ENCODE results near the gene COL6A5. TPM values are rescaled to one million over a fixed set of nuclear protein-coding genes. Genes with fewer than 3 reads are reported as not detected.

Gene COL6A5
- polyA plus RNA-seq, 1 of the 3 experiments (the other 2 are of a cell fraction), result not detected

GRCh38 chr3:130517602-130518001, 172.1 kb downstream of the COL6A5 start (continued):
- TF ChIP-seq USF1 (IDR thresholded peaks at IDR 0.05; ENCODE audit: borderline replicate concordance, low read depth) (no peak), SIN3A (IDR thresholded peaks at IDR 0.05; ENCODE audit: borderline replicate concordance, low read depth, low read length) (no peak), CHD2 (IDR thresholded peaks at IDR 0.05; ENCODE audit: low read length, partially characterized antibody) (no peak), CTCF (IDR thresholded peaks at IDR 0.05) (no peak), JUND (IDR thresholded peaks at IDR 0.05) (no peak), RCOR1 (IDR thresholded peaks at IDR 0.05; ENCODE audit: low read length) (no peak), NFIC (IDR thresholded peaks at IDR 0.05; ENCODE audit: borderline replicate concordance) (no peak)

DNA sequence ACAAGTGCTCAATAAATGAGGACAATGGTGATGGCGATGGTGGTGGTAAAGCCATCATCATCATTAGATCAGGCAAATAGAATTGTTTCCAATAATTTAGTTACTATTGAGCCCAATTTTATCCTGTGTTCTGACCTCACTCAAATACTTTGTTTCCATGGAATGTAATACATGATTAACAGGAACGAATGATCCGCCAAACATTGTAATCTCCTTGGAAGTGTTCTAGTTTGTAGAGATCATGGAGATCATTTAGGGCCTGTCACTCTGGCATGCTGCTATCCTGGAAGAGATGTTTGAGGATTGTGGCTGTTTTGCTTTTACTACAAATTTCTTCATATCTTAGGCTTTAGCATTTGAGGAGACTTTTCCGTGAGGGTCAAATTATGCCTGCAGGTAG, 174.3 kb downstream of the COL6A5 start:
- WGBS (ENCODE audit: low lambda C conversion rate), result 75% methylated on average over 4 of the region's 4 CpGs
- no peaks in the 10 kb centered on the region for H3K4me1 ChIP-seq (ENCODE audit: control insufficient read depth in 1 of 2, insufficient read depth in 2 of 2, low read depth in 1 of 2, low read length in 1 of 2)
- H3K4me2 ChIP-seq, result no peak overlapping the region
- no peaks in the 10 kb centered on the region for H3K79me2 ChIP-seq (ENCODE audit: insufficient read depth)
- CTCF ChIA-PET, result interaction anchor here (1.5 kb wide), 1 partner anchor 244 kb away, joined by 7 read pairs; no protein-coding TSS in a partner anchor
- H2AFZ ChIP-seq (ENCODE audit: low read depth), result no peak overlapping the region
- H3K9me2 ChIP-seq, result no peaks in the 10 kb centered on the region
- TF ChIP-seq RXRA (IDR thresholded peaks at IDR 0.05; ENCODE audit: borderline replicate concordance, low read depth) (no peak), GABPA (IDR thresholded peaks at IDR 0.05; ENCODE audit: low read depth) (no peak), ELF1 (IDR thresholded peaks at IDR 0.05) (no peak), USF2 (IDR thresholded peaks at IDR 0.05; ENCODE audit: borderline replicate concordance, low read depth, low read length) (no peak), MAX (IDR thresholded peaks at IDR 0.05; ENCODE audit: low read depth) (no peak), MEF2A (IDR thresholded peaks at IDR 0.05; ENCODE audit: borderline replicate concordance, low read depth) (no peak), FOXM1 (IDR thresholded peaks at IDR 0.05; ENCODE audit: low read depth) (no peak), TCF12 (IDR thresholded peaks at IDR 0.05) (no peak), JUND (IDR thresholded peaks at IDR 0.05) (no peak), NFIC (IDR thresholded peaks at IDR 0.05; ENCODE audit: borderline replicate concordance) (no peak)
- TF ChIP-seq, protein P1, sequence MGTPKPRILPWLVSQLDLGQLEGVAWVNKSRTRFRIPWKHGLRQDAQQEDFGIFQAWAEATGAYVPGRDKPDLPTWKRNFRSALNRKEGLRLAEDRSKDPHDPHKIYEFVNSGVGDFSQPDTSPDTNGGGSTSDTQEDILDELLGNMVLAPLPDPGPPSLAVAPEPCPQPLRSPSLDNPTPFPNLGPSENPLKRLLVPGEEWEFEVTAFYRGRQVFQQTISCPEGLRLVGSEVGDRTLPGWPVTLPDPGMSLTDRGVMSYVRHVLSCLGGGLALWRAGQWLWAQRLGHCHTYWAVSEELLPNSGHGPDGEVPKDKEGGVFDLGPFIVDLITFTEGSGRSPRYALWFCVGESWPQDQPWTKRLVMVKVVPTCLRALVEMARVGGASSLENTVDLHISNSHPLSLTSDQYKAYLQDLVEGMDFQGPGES (IDR thresholded peaks at IDR 0.05; ENCODE audit: low read depth, low read length), result no peak
- H3K27ac ChIP-seq (ENCODE audit: low read depth in 2 of 2, low read length in 1 of 2), result no peak overlapping the region
- H3K27me3 ChIP-seq (ENCODE audit: insufficient read depth), result no peaks in the 10 kb centered on the region
- DNase-seq, result no peak
- no peak overlapping the region for H3K9ac ChIP-seq
- no peaks in the 10 kb centered on the region for H3K36me3 ChIP-seq (replicated peaks in 1 of 2; ENCODE audit: control insufficient read depth in 1 of 2, insufficient read depth in 2 of 2, low read length in 1 of 2)
- no peak overlapping the region for H3K4me3 ChIP-seq (ENCODE audit: low read depth in 2 of 2, low read length in 1 of 2)
- H3K9me3 ChIP-seq, result no peaks in the 10 kb centered on the region
- H4K20me1 ChIP-seq (ENCODE audit: insufficient read depth), result no peaks in the 10 kb centered on the region
- H3F3A ChIP-seq (replicated peaks; ENCODE audit: insufficient read depth), result no peaks in the 10 kb centered on the region
- POLR2A ChIA-PET, result no interaction called here

Data from SK-N-SH (cell line).